Natural killer cell (primary cell): ENCODE results near the gene KRT26. TPM values are rescaled to one million over a fixed set of nuclear protein-coding genes. Genes with fewer than 3 reads are reported as not detected.
A peak's percentile ranks its signal among the peaks of the same experiment; 100 is the strongest.

Experiments used
- ATAC-seq, 3 donors: fragments of 150-1000 bp in 2 of 3; fragments of 200-7000 bp in 1 of 3; cut with Tn5 transposase; 1 replicate in 1 of 3; 2 replicates in 2 of 3; pipeline ENCODE4 v1.10.0; 2021; ENCODE audit warnings: mild to moderate bottlenecking in 2 of 3, moderate library complexity in 2 of 3
- DNase-seq, 2 donors: peaks; one replicate each; pipeline versions ENCODE4 v3.0.0 to v3.0.0-alpha.2; 2013 to 2021; ENCODE audit warnings: mixed read lengths in 1 of 2
- H3K27ac ChIP-seq: one replicate; pipeline ENCODE4 v1.5.1; 2013; ENCODE audit warnings: mild to moderate bottlenecking, low read length
- H3K27me3 ChIP-seq: one replicate; pipeline ENCODE4 v1.6.1; 2013; ENCODE audit warnings: low read length; ENCODE audit not compliant: control insufficient read depth, insufficient read depth
- H3K36me3 ChIP-seq: one replicate; pipeline ENCODE4 v1.6.1; 2013; ENCODE audit warnings: low read length; ENCODE audit not compliant: control insufficient read depth, insufficient read depth
- H3K4me1 ChIP-seq: one replicate; pipeline ENCODE4 v1.6.1; 2013; ENCODE audit warnings: low read length; ENCODE audit not compliant: control insufficient read depth, insufficient read depth
- H3K4me3 ChIP-seq: one replicate; pipeline ENCODE4 v1.5.1; 2013; ENCODE audit warnings: low read length
- H3K9me3 ChIP-seq: one replicate; pipeline ENCODE4 v1.6.1; 2013; ENCODE audit warnings: low read length; ENCODE audit not compliant: control insufficient read depth, insufficient read depth
- H3K27ac Mint-ChIP-seq, 2 donors: one replicate each; pipeline ENCODE4 v1.8.0; 2022; ENCODE audit warnings: mild to moderate bottlenecking in 2 of 2, mixed read lengths in 2 of 2, moderate library complexity in 1 of 2
- H3K27me3 Mint-ChIP-seq, 2 donors: one replicate each; pipeline ENCODE4 v1.8.0; 2022; ENCODE audit warnings: low read depth in 2 of 2, mixed read lengths in 2 of 2
- H3K36me3 Mint-ChIP-seq: one replicate; pipeline ENCODE4 v1.8.0; 2022; ENCODE audit warnings: mixed read lengths
- H3K4me1 Mint-ChIP-seq, 2 donors: one replicate each; pipeline ENCODE4 v1.8.0; 2022; ENCODE audit warnings: mixed read lengths in 2 of 2
- H3K4me3 Mint-ChIP-seq: one replicate; pipeline ENCODE4 v1.8.0; 2022; ENCODE audit warnings: mild to moderate bottlenecking, moderate library complexity, mixed read lengths
- H3K9me3 Mint-ChIP-seq, 2 donors: one replicate each; pipeline ENCODE4 v1.8.0; 2022; ENCODE audit warnings: mixed read lengths in 2 of 2
- WGBS: methylation state at CpG from one replicate; pipeline ENCODE4 v1.1.7; 2013; ENCODE audit warnings: missing lambda C conversion rate; ENCODE audit not compliant: insufficient coverage; 5-methylcytosine and 5-hydroxymethylcytosine counted together
- intact Hi-C: fragments of 100-400 bp; cut with micrococcal nuclease; formaldehyde crosslinking; loops from one replicate; pipeline ENCODE4 v1.14.2; 2022
- total RNA-seq, 4 donors: library from RNA; stranded (reverse); fragments of 120-200 nt in 1 of 4; gene quantifications; one replicate each; pipeline versions ENCODE4 v1.2.3 to v1.2.4, GENCODE V29; 2013 to 2022
- TF ChIP-seq, protein P1 (sequence below): fragments of 200-600 bp; IDR thresholded peaks from one replicate; pipeline ENCODE4 v1.8.0; 2022; ENCODE audit warnings: antibody characterized with exemption

KRT26 gene, protein sequence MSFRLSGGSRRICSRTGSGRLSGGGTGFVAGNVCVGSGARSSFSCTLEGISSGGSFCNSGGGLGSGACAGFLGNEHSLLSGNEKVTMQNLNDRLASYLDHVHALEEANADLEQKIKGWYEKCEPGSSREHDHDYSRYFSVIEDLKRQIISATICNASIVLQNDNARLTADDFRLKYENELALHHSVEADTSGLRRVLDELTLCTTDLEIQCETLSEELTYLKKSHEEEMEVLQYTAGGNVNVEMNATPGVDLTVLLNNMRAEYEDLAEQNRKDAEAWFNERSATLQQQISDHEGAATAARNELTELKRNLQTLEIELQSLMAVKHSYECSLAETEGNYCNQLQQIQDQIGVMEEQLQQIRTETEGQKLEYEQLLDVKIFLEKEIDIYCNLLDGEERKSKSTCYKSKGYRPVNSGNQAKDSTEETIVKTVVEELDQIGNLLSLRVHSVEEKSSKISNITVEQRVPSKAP
- total RNA-seq, result not detected
- not detected for total RNA-seq (2013)

DNA sequence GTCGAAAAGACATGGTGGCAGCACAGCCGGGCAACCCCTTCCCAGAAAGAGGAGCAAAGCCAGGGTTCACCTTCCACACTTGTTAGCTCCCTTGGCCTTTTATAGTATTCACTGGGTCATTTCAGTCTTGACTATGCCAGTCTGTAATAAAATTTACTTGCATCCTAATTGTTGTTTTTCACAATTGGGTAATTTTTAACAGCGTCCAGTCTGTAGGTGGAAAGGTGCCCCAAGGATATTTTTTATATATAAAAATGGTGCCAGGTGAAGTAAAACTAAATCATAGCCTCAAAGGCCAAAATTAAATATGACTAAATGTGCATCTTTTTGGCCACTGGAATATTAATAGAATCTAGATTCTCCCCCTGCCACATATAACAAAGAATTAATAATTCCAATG is at the start of gene KRT26:
Gene KRT26 (minus strand): TSS at position 101 of the 400 bp plus-strand sequence. CDS start 88 bp downstream, at position 13.
- TF ChIP-seq, protein P1, sequence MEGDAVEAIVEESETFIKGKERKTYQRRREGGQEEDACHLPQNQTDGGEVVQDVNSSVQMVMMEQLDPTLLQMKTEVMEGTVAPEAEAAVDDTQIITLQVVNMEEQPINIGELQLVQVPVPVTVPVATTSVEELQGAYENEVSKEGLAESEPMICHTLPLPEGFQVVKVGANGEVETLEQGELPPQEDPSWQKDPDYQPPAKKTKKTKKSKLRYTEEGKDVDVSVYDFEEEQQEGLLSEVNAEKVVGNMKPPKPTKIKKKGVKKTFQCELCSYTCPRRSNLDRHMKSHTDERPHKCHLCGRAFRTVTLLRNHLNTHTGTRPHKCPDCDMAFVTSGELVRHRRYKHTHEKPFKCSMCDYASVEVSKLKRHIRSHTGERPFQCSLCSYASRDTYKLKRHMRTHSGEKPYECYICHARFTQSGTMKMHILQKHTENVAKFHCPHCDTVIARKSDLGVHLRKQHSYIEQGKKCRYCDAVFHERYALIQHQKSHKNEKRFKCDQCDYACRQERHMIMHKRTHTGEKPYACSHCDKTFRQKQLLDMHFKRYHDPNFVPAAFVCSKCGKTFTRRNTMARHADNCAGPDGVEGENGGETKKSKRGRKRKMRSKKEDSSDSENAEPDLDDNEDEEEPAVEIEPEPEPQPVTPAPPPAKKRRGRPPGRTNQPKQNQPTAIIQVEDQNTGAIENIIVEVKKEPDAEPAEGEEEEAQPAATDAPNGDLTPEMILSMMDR, result no peak
- Mint-ChIP-seq H3K4me3 (no peak within 1 kb of the TSS), H3K36me3 (no peaks in the 10 kb centered on the region), H3K27ac (no peak within 1 kb of the TSS), H3K9me3 (no peaks in the 10 kb centered on the region), H3K27me3 (peaks cover 21 to 55% of the 10 kb centered on the region in 2 donors), H3K4me1 (no peaks in the 10 kb centered on the region)
- intact Hi-C loops, result no loop called here
- no peaks in the 10 kb centered on the region for H3K9me3 ChIP-seq
- no peak within 1 kb of the TSS for H3K4me3 ChIP-seq
- H3K27me3 ChIP-seq, result peaks cover 18% of the 10 kb centered on the region
- no peak within 1 kb of the TSS for H3K27ac ChIP-seq
- H3K36me3 ChIP-seq, result no peaks in the 10 kb centered on the region
- no peak for ATAC-seq
- DNase-seq, result no peak
- WGBS, result 85% methylated on average over 2 of the region's 3 CpGs
- H3K4me1 ChIP-seq, result no peaks in the 10 kb centered on the region

DNA sequence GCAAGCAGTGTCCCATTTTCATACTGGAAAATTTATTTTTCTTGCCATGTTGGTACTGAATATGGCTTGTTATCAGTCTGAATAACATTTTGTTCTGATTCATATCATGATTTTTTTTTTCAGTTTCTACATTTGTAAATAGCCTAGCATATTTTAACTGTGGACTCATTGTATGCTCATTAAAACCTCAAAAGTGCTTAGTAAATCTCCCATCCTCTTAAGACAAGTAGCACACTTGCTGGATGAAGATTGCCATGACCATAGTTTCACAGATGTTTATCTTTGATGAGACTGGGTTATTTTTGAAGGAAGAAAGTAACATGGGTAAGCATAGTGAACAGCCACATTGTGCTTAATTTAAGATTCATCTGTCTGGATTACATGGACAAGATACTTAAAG is 49.5 kb upstream of the KRT26 start:
- TF ChIP-seq, protein P1, result no peak
- Mint-ChIP-seq H3K4me3 (no peak overlapping the region), H3K9me3 (peaks cover 2 to 4% of the 10 kb centered on the region in 2 donors), H3K4me1 (peaks cover 15 to 19% of the 10 kb centered on the region in 2 donors), H3K27ac (no peak overlapping the region), H3K36me3 (peaks cover 11% of the 10 kb centered on the region), H3K27me3 (peaks cover 15 to 40% of the 10 kb centered on the region in 2 donors)
- intact Hi-C loops, result no loop called here
- no peaks in the 10 kb centered on the region for H3K9me3 ChIP-seq
- ATAC-seq (no peak), DNase-seq (no peak)
- H3K27ac ChIP-seq, result no peak overlapping the region
- H3K36me3 ChIP-seq, result peaks cover 4% of the 10 kb centered on the region
- peaks cover 3% of the 10 kb centered on the region for H3K4me1 ChIP-seq
- no peak overlapping the region for H3K4me3 ChIP-seq
- H3K27me3 ChIP-seq, result no peaks in the 10 kb centered on the region

DNA sequence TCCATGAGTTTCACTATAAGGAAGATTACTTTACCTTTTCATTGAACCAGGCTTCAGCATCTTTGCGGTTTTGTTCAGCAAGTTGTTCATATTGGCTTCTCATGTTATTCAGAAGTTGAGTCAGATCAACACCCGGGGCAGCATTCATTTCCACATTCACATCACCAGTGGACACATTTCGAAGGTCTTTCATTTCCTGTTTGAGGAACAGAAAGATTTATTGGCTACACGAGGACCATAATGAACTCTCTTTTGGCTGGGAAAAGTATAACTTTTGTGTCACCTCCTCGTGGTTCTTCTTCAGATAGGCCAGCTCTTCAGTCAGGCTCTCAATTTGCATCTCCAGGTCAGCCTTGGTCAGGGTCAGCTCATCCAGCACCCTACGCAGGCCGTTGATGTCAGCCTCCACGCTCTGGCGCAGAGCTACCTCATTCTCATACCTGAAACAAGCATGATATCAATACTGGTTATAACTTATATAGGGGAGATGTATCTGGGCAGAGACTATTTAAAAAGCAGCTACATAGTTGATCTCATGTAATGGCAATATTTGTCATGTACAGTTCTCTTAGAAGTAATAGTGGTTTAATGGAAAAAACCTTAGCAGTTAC is 48.3 kb upstream of the KRT26 start:
- H3K36me3 ChIP-seq, result peaks cover 4% of the 10 kb centered on the region
- no peak for DNase-seq
- H3K27me3 ChIP-seq, result no peaks in the 10 kb centered on the region
- peaks cover 8 to 28% of the 10 kb centered on the region in 2 donors for H3K27me3 Mint-ChIP-seq
- no peaks in the 10 kb centered on the region for H3K9me3 ChIP-seq
- peak overlapping the region in 1 of 2 donors; percentile 88 for H3K27ac Mint-ChIP-seq
- intact Hi-C loops, result no loop called here
- TF ChIP-seq, protein P1, result no peak
- no peak for ATAC-seq
- H3K4me1 Mint-ChIP-seq, result peaks cover 15 to 19% of the 10 kb centered on the region in 2 donors
- no peak overlapping the region for H3K4me3 ChIP-seq
- peak overlapping the region; percentile 80 for H3K4me3 Mint-ChIP-seq
- peaks cover 11% of the 10 kb centered on the region for H3K36me3 Mint-ChIP-seq
- H3K27ac ChIP-seq, result no peak overlapping the region
- peaks cover 3% of the 10 kb centered on the region for H3K4me1 ChIP-seq
- WGBS, result 71% methylated on average over 5 of the region's 9 CpGs
- peaks cover 2 to 4% of the 10 kb centered on the region in 2 donors for H3K9me3 Mint-ChIP-seq
